NCI-H526 treated with DMSO at 0.1 percent for 48 hours (cell line): Measurements from ENCODE around the gene TSGA10.
"Not testable (repeated sequence)": the region's sequence is repeated elsewhere in the genome, so short reads cannot be mapped to it uniquely, and the experiment has no call there.

Experiments
- DNase-seq: peaks from one replicate; lab custom pipeline; 2025; lab: John Stamatoyannopoulos, UW

Gene TSGA10

DNA sequence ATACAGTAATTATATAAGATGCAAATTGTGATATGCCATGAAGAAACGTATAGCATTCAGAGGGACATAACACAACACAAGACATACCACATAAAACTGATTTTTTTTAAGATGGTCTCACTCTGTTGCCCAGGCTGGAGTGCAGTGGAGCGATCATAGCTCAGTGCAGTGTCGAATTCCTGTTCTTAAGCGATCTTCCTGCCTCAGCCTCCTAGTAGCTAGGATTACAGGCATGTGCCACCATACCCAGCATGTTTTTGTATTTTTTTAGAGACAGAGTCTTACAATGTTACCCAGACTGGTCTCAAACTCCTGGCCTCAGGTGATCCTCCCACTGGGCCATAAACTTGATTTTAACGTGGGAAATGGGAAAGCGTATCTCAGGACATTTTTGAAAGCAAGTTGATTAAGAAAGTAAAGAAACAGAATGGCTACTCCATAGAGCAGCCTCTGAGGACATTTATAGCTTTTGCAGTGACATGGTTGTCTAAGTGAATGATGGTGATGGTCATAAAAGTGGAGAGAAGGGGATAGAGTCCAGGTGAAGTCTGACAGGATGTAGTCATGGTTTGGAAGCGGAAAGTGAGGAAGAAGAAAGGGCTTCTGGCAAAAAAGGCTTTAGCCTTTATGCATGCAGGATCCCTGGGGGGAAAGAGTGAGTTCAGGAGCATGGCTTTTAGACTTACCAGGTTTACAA lies 2.4 kb downstream of the TSGA10 start:
- DNase-seq: no peak

DNA sequence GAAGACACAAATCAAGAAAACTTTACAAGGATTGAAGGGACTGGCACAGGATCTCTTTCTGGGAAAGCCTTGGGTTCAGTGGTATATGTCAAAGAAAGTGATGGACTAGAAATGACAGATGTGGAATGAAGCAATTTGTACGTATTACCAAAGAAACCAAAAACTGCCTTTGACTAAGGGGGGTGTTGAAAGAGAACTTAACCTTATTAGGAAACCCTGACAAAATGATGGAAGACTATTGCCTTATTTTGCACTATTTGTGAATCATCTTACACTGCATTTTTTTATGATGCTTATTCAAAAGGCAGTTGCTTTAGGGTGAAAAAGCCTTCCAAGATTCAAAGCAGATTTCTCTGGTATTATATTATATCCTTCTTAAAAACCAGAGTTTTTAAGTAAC lies 4.0 kb downstream of the TSGA10 start:
- no peak for DNase-seq

- DNase-seq: peak; percentile 99
Measured at GRCh38 chr2:99141110-99142108, 13.3 kb downstream of the TSGA10 start, which contains the start of gene C2orf15. Gene C2orf15, plus strand, starts transcription at chr2:99141707. Its CDS starts 8,852 bp downstream, at chr2:99150559.

- DNase-seq: no peak
Measured at GRCh38 chr2:99140860-99141109, 14.0 kb downstream of the TSGA10 start.

GRCh38 chr2:99140056-99140859 lies 14.5 kb downstream of the TSGA10 start:
- DNase-seq: no peak

- DNase-seq: no peak
Measured at GRCh38 chr2:99139003-99139402, 15.7 kb downstream of the TSGA10 start.

GRCh38 chr2:99135044-99135556 lies 19.6 kb downstream of the TSGA10 start:
- not testable (repeated sequence) for DNase-seq

GRCh38 chr2:99127981-99128380 lies 26.8 kb downstream of the TSGA10 start:
- DNase-seq: no peak

DNA sequence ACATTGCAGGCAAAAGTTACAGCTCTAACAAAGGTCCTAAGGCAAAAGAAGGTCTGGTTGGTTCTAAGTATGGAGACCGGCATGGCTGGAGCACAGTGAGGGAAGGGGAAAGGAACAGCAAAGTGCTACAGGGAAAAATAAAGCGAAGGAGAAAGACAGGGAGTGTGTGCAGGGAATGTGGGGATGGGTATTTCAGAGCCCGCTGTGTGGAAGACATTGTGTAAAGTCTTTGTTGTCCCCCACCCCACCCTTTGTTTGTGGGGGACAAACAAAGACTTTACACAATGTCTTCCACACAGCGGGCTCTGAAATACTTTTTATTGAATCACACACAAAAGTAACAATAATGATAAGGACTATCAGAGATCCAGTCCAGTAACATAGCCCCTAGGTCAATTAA lies 42.1 kb downstream of the TSGA10 start:
- DNase-seq: no peak

DNA sequence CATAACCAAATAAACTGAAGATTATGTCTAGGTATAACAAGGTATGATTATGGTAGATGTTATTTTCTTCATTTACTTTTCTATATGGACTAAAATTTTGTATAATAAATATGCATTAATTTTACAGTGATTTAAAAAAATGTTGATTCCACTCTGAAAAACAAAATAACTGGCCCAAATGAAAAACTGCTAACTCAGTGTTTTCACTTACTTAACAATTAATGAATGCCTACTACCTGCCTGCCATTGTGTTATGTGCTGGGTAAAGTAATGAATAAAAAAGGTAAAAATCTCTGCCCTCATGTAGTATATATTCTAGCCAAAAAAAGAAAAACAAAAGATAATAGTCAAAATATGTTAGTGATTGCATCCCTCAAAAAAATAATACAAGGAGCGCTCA lies 42.8 kb downstream of the TSGA10 start:
- DNase-seq: no peak

- DNase-seq: no peak
Measured at GRCh38 chr2:99111236-99111635, 43.5 kb downstream of the TSGA10 start.

GRCh38 chr2:99106913-99107312 lies 47.8 kb downstream of the TSGA10 start:
- DNase-seq: no peak

GRCh38 chr2:99104006-99104405 lies 50.7 kb downstream of the TSGA10 start:
- DNase-seq: no peak

DNA sequence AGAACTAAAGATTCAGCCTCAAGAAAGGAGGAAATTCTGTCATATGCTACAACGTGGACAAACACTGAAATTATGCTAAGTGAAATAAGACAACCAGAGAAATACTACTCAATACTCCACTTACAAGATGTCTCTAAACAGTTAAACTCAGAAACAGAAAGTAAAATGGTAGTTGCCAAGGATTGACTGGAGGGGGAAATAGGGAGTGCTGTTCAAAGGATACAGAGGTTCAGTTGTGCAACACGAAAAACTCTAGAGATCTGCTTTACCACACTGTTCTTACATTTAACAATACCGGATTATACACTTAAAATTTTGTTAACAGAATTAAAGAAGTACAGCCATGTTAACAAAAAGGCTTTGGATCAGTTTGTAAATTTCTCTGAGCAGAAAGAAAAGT lies 53.0 kb downstream of the TSGA10 start:
- DNase-seq: no peak

DNA sequence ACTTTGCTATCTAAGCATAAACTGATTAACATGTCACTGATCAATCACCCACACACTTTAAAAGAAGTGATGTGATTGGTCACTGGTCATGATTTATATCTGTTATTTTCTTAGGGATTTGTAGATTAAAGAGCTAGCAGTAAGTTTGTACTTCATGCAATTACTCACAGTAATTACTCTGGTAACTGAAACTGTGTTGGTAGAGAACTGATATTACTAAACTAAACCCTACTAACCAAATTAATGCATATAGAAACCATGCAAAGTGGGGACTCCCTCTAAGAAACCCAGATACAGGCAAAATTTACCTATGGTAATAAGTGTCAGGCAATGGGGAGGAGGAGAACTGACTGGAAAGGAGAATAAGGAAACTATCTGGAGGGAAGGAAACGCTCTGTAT lies 58.0 kb downstream of the TSGA10 start:
- no peak for DNase-seq

DNA sequence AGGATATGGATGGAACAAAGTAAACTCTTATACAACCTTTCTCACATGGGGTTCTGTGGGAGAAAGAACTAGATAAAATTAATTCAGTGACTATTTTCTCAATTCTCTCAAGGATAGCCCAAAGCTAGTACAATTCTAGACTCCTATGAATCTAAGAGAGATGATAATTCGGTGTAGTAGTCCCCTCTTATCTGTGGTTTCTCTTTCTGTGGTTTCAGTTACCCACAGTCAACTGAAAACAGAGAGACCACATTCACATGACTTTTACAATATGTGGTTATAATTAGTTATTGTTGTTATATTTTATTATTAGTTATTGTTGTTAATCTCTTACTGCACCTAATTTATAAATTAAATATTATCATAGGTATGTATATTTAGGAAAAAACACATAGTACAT lies 66.7 kb downstream of the TSGA10 start:
- DNase-seq: no peak

DNA sequence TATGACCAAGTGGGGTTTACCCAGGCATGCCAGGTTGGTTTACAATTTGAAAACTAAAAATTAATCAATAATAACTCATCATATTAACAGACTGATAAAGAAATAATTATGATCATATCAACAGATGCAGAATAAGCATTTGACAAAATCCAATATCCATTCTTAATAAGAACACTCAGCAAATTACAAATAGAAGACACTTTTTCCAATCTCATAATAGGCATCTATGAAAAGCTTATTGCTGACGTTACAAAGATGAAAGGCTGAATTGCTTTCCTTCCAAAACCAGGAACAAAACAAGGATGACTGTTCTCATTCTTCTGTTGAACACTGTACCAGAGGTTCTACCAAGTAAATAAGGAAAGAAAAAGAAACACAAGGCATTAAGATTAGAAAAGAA lies 68.4 kb downstream of the TSGA10 start:
- DNase-seq: no peak

DNA sequence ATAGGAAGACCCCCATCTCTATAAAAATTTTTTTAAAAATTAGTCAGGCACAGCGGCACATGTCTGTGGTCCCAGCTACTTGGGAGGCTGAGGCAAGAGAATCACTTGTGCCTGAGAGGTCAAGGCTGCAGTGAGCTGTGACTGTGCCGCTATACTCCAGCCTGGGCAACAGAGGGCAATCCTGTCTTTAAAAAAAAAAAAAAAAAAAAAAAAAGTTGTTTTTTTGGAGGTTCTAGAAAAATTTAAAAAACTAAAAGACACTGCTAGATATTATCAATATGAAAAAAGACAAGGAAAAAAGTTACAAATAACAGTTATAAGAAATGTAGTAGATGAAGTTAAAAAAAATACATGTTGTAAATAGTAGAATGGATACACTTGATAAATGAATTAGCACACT lies 69.3 kb downstream of the TSGA10 start:
- DNase-seq: no peak

GRCh38 chr2:99084256-99084655 lies 70.5 kb downstream of the TSGA10 start:
- no peak for DNase-seq

DNA sequence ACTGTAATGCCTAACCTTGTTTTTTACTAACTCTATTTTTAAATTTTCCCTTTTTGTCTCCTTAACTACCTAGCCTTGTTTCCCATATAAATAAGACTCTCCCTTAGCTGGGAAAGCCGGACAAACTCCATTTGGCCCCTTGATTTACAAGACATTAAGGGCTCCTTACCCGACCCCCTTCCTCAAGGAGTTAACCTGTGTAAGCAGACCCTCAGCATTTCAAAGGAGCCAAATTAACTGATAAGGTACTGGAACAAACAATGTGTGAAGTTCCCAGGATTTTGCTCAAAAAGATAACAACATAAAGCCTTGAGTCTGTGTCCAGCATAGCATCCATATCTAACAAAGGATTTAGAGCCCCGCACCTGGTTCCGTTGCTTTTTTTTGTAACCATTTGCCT lies 72.9 kb downstream of the TSGA10 start:
- DNase-seq: no peak

GRCh38 chr2:99079226-99079625 lies 75.5 kb downstream of the TSGA10 start:
- DNase-seq: no peak

DNA sequence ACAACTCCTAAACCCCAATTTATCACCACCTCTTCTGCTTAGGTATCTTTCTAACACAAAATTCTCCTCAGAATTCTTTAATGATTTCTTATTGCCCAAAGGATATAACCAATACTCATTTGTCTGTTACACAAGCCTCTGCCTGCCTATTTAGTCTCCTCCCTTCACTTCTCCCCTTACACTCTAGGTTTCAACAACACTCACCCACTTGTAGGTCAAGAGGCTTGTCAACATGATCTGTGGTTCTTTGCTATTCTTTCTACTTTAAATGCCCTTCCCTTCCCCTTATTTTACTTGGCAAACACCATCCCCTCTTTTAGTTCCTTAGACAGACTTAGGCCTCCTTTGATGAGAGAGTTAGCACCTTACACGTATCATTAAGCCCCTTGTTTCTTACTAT lies 82.2 kb downstream of the TSGA10 start:
- no peak for DNase-seq
